Rectal smooth muscle tissue (tissue), 1 donor: ENCODE measurements around the gene HOXD1.

ENCODE experiments used
- H3K27ac ChIP-seq: one replicate; pipeline ENCODE4 v1.7.0; 2013; ENCODE audit warnings: low read depth, low read length, inconsistent platforms
- H3K27me3 ChIP-seq: one replicate; pipeline ENCODE4 v1.7.0; 2013; ENCODE audit warnings: low read length; ENCODE audit not compliant: control insufficient read depth, insufficient read depth
- H3K36me3 ChIP-seq: one replicate; pipeline ENCODE4 v1.7.0; 2013; ENCODE audit warnings: low read length; ENCODE audit not compliant: control insufficient read depth, insufficient read depth
- H3K4me1 ChIP-seq: one replicate; pipeline ENCODE4 v1.7.0; 2013; ENCODE audit warnings: low read length; ENCODE audit not compliant: control insufficient read depth, insufficient read depth
- H3K4me3 ChIP-seq: one replicate; pipeline ENCODE4 v1.7.0; 2013; ENCODE audit warnings: low read length
- H3K9ac ChIP-seq: one replicate; pipeline ENCODE4 v1.7.0; 2013; ENCODE audit warnings: low read length

HOXD1 gene

DNA sequence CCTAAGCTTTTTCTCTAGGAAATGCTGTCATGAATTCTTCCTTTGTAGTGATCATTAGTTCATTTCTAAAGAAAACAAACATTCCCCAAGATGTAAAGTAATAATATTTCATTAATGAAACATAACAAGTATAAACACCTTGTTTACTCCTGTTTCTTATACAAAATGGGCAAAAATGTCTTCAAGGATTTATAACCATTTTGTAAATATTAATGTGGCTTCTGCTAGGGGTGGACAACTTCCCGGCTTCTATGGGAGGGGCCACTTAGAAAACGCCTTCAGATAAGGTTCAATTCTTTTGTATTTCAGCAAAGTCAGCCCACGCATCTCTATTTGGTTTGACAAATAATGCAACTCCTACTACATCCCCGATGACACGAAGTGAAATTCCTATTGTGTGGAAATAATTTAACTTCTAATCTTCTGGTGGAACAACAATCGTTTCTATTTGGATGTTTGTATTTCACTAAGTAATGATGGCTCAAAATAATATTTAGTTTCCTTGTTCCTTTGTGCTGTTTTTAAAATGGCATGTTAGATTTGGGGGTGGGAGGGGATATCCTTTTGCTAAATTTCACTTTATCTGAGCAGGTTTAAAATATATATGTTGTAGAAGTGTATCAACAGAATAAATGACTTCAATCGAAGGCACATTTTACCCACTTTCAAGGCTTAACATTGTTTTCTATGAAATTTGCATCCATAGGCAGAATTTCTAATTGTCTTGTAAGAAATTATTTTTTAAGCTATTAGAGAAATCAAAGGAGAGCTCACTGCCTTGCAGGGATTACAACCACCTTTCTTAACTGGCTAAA, 14.7 kb upstream of the HOXD1 start:
- Histone ChIP-seq H3K9ac (no peak overlapping the region), H3K36me3 (no peaks in the 10 kb centered on the region), H3K4me3 (no peak overlapping the region), H3K27ac (no peak overlapping the region), H3K4me1 (no peaks in the 10 kb centered on the region), H3K27me3 (peaks cover 12% of the 10 kb centered on the region)

DNA sequence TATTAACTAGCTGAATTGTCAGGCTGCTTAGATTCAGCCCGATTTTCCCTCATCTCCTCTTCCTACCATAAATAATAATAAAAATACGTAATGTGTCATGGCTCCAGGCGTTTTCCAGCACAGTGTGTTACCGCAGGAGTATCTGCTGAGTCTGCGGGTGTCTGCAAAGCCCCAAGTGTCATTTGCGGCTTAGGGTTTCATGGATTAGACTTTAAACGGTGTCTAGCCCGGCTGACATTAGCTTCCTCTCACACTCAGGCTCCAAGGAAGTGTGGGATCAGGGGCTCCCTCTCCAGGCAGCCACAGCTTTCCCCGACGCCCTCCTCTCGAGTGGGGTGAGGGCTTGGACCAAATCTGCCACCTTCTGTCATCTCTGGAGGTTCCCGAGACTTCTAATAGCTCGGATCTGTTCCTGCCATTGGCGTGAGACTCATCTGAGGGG, 14.1 kb upstream of the HOXD1 start:
- no peaks in the 10 kb centered on the region for H3K36me3 ChIP-seq
- no peak overlapping the region for H3K27ac ChIP-seq
- H3K27me3 ChIP-seq = peaks cover 12% of the 10 kb centered on the region
- H3K9ac ChIP-seq = no peak overlapping the region
- H3K4me3 ChIP-seq = no peak overlapping the region
- H3K4me1 ChIP-seq = no peaks in the 10 kb centered on the region

- Histone ChIP-seq H3K4me1 (no peaks in the 10 kb centered on the region), H3K27ac (no peak overlapping the region), H3K4me3 (peak overlapping the region; percentile 31), H3K27me3 (peaks cover 12% of the 10 kb centered on the region), H3K36me3 (no peaks in the 10 kb centered on the region), H3K9ac (no peak overlapping the region)
These were observed 13.4 kb upstream of the HOXD1 start for GRCh38 chr2:176174824-176175708.

GRCh38 chr2:176175709-176176607, 12.5 kb upstream of the HOXD1 start:
- Histone ChIP-seq H3K9ac (no peak overlapping the region), H3K27ac (no peak overlapping the region), H3K4me3 (no peak overlapping the region), H3K4me1 (no peaks in the 10 kb centered on the region), H3K36me3 (no peaks in the 10 kb centered on the region), H3K27me3 (peaks cover 12% of the 10 kb centered on the region)

DNA sequence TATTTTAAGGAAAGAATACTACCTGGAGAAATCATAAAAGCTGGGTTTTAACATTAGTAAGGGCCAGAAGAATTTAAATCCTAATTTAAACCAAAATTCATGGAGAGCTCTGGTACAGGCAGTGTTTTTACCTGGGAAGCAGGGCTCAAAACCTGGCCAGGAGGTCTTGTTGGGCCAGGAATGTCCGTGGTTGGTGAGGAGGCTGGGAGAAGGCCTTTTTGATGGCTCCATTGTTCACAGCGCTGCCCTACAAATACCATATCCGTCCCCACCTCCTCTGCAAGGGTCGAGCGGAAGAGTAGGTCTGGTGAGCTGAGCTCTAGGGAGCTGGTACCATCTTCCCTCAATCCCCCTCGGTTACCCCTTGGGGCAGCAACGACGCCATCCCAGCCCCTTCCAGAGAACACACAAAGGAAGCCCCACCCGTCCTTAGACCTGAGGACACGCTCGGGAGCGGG, 10.9 kb upstream of the HOXD1 start:
- peak overlapping the region; percentile 63 for H3K4me3 ChIP-seq
- no peak overlapping the region for H3K9ac ChIP-seq
- H3K36me3 ChIP-seq = no peaks in the 10 kb centered on the region
- H3K4me1 ChIP-seq = no peaks in the 10 kb centered on the region
- H3K27ac ChIP-seq = no peak overlapping the region
- peaks cover 6% of the 10 kb centered on the region for H3K27me3 ChIP-seq

DNA sequence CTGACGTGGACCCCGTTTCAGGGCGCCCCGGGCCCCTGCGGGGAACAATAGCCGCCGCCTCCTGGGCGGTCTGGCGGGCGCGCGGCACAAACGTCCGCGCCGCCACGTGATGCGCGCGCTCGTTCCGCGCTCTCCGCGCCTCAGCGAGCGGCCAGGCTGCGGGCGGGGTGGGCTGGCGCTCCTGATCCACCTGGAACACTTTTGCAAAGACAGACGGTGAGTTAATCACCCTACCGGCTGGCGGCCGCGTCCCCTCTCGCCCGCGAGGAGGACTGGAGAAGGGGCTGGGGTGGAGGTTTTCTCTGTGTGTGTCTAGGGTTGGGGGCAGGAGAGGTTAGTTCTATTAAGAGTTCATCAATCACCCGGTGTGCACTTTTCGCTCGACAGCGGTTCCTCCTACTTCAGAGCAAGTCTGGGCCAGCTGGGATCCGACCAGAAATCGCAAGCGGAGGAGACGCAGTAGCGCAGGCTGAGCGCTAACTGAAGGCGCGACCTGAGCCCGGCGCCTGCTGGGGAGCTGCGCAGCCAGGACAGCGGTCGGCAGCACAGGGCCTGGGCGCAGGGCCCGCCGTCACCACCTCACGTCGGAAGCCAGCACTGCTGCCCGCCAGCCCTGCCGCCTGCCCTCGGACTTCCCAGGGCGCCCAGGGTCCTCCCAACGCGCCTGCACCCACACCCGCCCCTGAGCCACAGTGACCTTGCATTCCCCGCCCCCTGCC, 10.3 kb upstream of the HOXD1 start:
- Histone ChIP-seq H3K27ac (no peak overlapping the region), H3K27me3 (peaks cover 5% of the 10 kb centered on the region), H3K4me1 (no peaks in the 10 kb centered on the region), H3K36me3 (no peaks in the 10 kb centered on the region), H3K4me3 (peak overlapping the region; percentile 63), H3K9ac (no peak overlapping the region)

DNA sequence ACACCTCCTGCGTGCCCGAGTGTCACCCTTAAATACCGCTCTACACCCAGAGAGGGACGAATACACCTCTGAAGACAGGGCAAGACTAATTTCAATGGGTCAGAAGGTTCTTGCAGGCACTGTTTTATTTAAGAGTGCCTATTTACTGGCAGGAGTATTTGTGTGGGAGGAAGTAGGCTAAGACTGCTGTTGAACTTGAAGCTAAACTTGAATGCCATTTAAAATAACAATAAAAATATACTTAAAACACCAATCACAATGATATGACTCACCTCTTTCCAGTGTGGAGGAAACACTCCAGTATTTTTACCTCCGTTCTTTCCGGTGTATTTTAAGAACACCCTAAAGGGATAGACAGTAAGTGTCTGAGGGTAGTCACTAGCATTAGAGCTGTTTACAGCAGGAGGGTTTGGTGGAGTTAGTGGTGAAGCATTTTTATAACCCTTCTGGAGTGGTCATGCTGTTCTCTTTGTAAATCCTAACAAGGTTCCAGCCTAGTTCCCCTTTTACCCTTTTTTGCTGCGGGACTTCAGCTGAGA, 9.6 kb upstream of the HOXD1 start:
- Histone ChIP-seq H3K4me1 (no peaks in the 10 kb centered on the region), H3K27ac (no peak overlapping the region)

DNA sequence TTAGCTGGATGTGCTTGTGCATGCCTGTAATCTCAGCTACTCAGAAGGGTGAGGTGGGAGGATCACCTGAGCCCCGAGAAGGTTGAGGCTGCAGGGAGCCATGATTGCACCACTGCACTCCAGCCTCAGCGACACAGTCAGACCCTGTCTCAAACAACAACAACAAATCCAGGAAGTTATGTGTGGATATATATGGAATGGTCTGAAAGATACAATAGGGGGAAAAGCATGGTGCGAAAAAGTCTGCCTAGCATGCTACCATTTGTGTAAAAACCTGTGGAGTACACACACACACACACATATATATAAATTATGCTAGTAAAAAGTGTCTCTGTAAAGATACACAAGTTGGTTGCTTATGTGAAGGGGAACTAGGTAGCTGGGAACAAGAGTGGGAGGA, 6.9 kb upstream of the HOXD1 start:
- Histone ChIP-seq H3K36me3 (no peaks in the 10 kb centered on the region), H3K4me3 (no peak overlapping the region), H3K9ac (no peak overlapping the region), H3K4me1 (no peaks in the 10 kb centered on the region), H3K27ac (no peak overlapping the region), H3K27me3 (no peaks in the 10 kb centered on the region)

More for the DNA sequence above, 9.6 kb upstream of the HOXD1 start:
- peak overlapping the region; percentile 63 for H3K4me3 ChIP-seq
- H3K9ac ChIP-seq = no peak overlapping the region
- peaks cover 5% of the 10 kb centered on the region for H3K27me3 ChIP-seq
- H3K36me3 ChIP-seq = no peaks in the 10 kb centered on the region

DNA sequence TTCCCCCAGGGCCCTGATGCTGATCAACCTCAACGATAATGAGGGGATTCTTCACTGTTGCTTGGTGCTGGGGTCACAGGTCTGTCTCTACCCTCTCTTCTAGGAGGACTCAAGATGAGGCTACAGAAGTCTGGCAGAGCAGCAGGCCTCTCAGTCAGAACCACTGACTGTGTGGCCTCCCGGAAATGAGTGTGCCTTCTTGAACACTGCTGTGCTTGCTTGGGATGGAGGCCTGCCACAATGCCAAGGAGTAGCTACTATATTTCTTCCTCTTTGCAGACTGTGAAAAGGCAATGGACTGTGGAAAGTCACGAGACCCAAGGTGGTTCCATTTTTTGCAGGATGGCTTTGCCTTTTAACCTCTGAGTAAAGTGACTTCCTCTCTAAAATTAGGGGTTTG, 5.8 kb upstream of the HOXD1 start:
- no peak overlapping the region for H3K9ac ChIP-seq
- no peaks in the 10 kb centered on the region for H3K36me3 ChIP-seq
- no peak overlapping the region for H3K4me3 ChIP-seq
- H3K4me1 ChIP-seq = no peaks in the 10 kb centered on the region
- H3K27ac ChIP-seq = no peak overlapping the region
- no peaks in the 10 kb centered on the region for H3K27me3 ChIP-seq

- Histone ChIP-seq H3K27me3 (peaks cover 10% of the 10 kb centered on the region), H3K27ac (no peak overlapping the region), H3K9ac (no peak overlapping the region), H3K4me3 (no peak overlapping the region), H3K4me1 (no peaks in the 10 kb centered on the region), H3K36me3 (no peaks in the 10 kb centered on the region)
These were observed 3.7 kb upstream of the HOXD1 start for GRCh38 chr2:176184749-176185148.

- Histone ChIP-seq H3K9ac (no peak overlapping the region), H3K27ac (no peak overlapping the region), H3K4me3 (no peak overlapping the region), H3K4me1 (no peaks in the 10 kb centered on the region), H3K36me3 (no peaks in the 10 kb centered on the region), H3K27me3 (peaks cover 14% of the 10 kb centered on the region)
These were observed 2.4 kb upstream of the HOXD1 start for GRCh38 chr2:176186024-176186423.
